Esophagus muscularis mucosa (tissue), 4 donors: Measurements from ENCODE around the gene ZFP91. TPM values are rescaled to one million over a fixed set of nuclear protein-coding genes. Genes with fewer than 3 reads are reported as not detected.

Source experiments
- DNase-seq: peaks from one replicate; pipeline ENCODE4 v3.0.0-alpha.2; 2017; ENCODE audit errors: extremely low spot score
- H3K27ac ChIP-seq, 4 donors: fragments of 200-600 bp; sonication (generic); replicated peaks in 1 of 4; 1 replicate in 3 of 4; 2 replicates in 1 of 4; pipeline ENCODE4 v1.5.1; 2016 to 2019; ENCODE audit warnings: mild to moderate bottlenecking in 1 of 4
- H3K27me3 ChIP-seq, 4 donors: fragments of 200-600 bp; sonication (generic); one replicate each; pipeline versions ENCODE4 v1.5.1 to v1.6.0; 2016 to 2019
- H3K36me3 ChIP-seq, 4 donors: fragments of 200-600 bp; sonication (generic); one replicate each; pipeline ENCODE4 v1.5.1; 2016 to 2019
- H3K4me1 ChIP-seq, 4 donors: fragments of 200-600 bp; sonication (generic); one replicate each; pipeline ENCODE4 v1.5.1; 2016 to 2019
- H3K4me3 ChIP-seq, 4 donors: fragments of 200-600 bp; sonication (generic); 1 replicate in 2 of 4; 2 replicates in 2 of 4; pipeline ENCODE4 v1.5.1; 2016 to 2019; ENCODE audit warnings: mild to moderate bottlenecking in 4 of 4, moderate library complexity in 1 of 4
- H3K9me3 ChIP-seq, 4 donors: fragments of 200-600 bp; sonication (generic); 1 replicate in 3 of 4; 2 replicates in 1 of 4; pipeline ENCODE4 v1.5.1; 2016 to 2019
- CTCF ChIP-seq, 3 experiments: fragments of 200-600 bp in 2 of 3; fragments of 450-650 bp in 1 of 3; sonication (generic) in 2 of 3; IDR thresholded peaks; one replicate each; pipeline ENCODE4 v1.5.1; 2017 to 2019; ENCODE audit warnings: antibody characterized with exemption in 3 of 3, mild to moderate bottlenecking in 2 of 3, moderate library complexity in 1 of 3
- EP300 ChIP-seq: sonication (generic); formaldehyde crosslinking; IDR thresholded peaks from one replicate; pipeline ENCODE4 v1.6.1; 2017; ENCODE audit warnings: antibody characterized with exemption
- POLR2A ChIP-seq: fragments of 450-650 bp; IDR thresholded peaks from one replicate; pipeline ENCODE4 v1.6.1; 2017; ENCODE audit warnings: antibody characterized with exemption, moderate library complexity, mild to moderate bottlenecking, low read depth
- POLR2AphosphoS5 ChIP-seq, 2 donors: sonication (generic); formaldehyde crosslinking; IDR thresholded peaks; one replicate each; pipeline ENCODE4 v1.6.1; 2017; ENCODE audit warnings: antibody characterized with exemption in 2 of 2
- WGBS: methylation state at CpG from one replicate; pipeline ENCODE4 v1.1.5; 2018; 5-methylcytosine and 5-hydroxymethylcytosine counted together
- intact Hi-C: fragments of 100-400 bp; cut with DNase I; formaldehyde crosslinking; loops from one replicate; pipeline ENCODE4 v1.15.1; 2023
- total RNA-seq, 4 donors: library from RNA; depleted of rRNA; stranded (reverse); fragments of >200 nt; gene quantifications; one replicate each; pipeline versions ENCODE4 v1.1.0 to v1.2.1, GENCODE V29; 2016

ZFP91 gene
- 10 to 100 TPM; 71.1 to 90.2 (median 77.7) TPM for total RNA-seq

- H3K36me3 ChIP-seq = no peaks in the 10 kb centered on the region
- peaks cover 57 to 73% (median 72%) of the 10 kb centered on the region in 4 donors for H3K4me1 ChIP-seq
- no peaks in the 10 kb centered on the region for H3K9me3 ChIP-seq
- peak within 1 kb of the TSS; percentile 85 to 98 (median 95) for H3K4me3 ChIP-seq
- TF ChIP-seq EP300 (no peak), POLR2AphosphoS5 (IDR thresholded peaks at IDR 0.05) (peak; percentile 50 to 87), POLR2A (peak; percentile 88)
- intact Hi-C loops = no loop called here
- no peaks in the 10 kb centered on the region for H3K27me3 ChIP-seq
- DNase-seq = peak; percentile 99
- 2% methylated on average over 9 of the region's 51 CpGs for WGBS
- peak within 1 kb of the TSS; percentile 99 to 100 (median 100) for H3K27ac ChIP-seq
These were observed at the start of gene ZFP91 for GRCh38 chr11:58578635-58579191. Gene ZFP91, plus strand, starts transcription at chr11:58579063. Its CDS starts 219 bp downstream, at chr11:58579282.

GRCh38 chr11:58530236-58530635, 48.6 kb upstream of the ZFP91 start:
- intact Hi-C loops = no loop called here
- H3K4me3 ChIP-seq = no peak overlapping the region
- 94% methylated on average over 2 of the region's 3 CpGs for WGBS
- no peaks in the 10 kb centered on the region for H3K27me3 ChIP-seq
- no peak for TF ChIP-seq POLR2AphosphoS5 (IDR thresholded peaks at IDR 0.05)
- TF ChIP-seq CTCF (IDR thresholded peaks at IDR 0.05) = no peak
- H3K36me3 ChIP-seq = peaks cover 17 to 65% (median 49%) of the 10 kb centered on the region in 4 donors
- peaks cover 0 to 8% (median 5%) of the 10 kb centered on the region in 4 donors for H3K4me1 ChIP-seq
- H3K9me3 ChIP-seq = no peaks in the 10 kb centered on the region
- no peak overlapping the region for H3K27ac ChIP-seq
- DNase-seq = no peak

- no peak for DNase-seq
- Histone ChIP-seq H3K36me3 (peaks cover 17 to 59% (median 49%) of the 10 kb centered on the region in 4 donors), H3K27me3 (no peaks in the 10 kb centered on the region), H3K27ac (no peak overlapping the region), H3K4me3 (no peak overlapping the region), H3K4me1 (no peaks in the 10 kb centered on the region), H3K9me3 (no peaks in the 10 kb centered on the region)
- TF ChIP-seq EP300 (no peak), POLR2A (no peak), CTCF (IDR thresholded peaks at IDR 0.05) (no peak), POLR2AphosphoS5 (IDR thresholded peaks at IDR 0.05) (no peak)
- 100% methylated on average over 14 of the region's 25 CpGs for WGBS
- intact Hi-C loops = no loop called here
These were observed 47.0 kb upstream of the ZFP91 start for GRCh38 chr11:58531865-58532341.

- no peak overlapping the region for H3K4me3 ChIP-seq
- no peak for DNase-seq
- WGBS = 47% methylated on average over 1 of the region's 1 CpG
- intact Hi-C loops = no loop called here
- TF ChIP-seq POLR2A (no peak), CTCF (IDR thresholded peaks at IDR 0.05) (no peak), POLR2AphosphoS5 (IDR thresholded peaks at IDR 0.05) (no peak), EP300 (no peak)
- H3K36me3 ChIP-seq = peaks cover 33 to 89% (median 65%) of the 10 kb centered on the region in 4 donors
- no peaks in the 10 kb centered on the region for H3K27me3 ChIP-seq
- H3K27ac ChIP-seq = no peak overlapping the region
- no peaks in the 10 kb centered on the region for H3K9me3 ChIP-seq
- no peaks in the 10 kb centered on the region for H3K4me1 ChIP-seq
These were observed 32.0 kb upstream of the ZFP91 start for GRCh38 chr11:58546841-58547240.

- Histone ChIP-seq H3K27ac (no peak overlapping the region), H3K9me3 (no peaks in the 10 kb centered on the region), H3K4me1 (no peaks in the 10 kb centered on the region), H3K4me3 (no peak overlapping the region), H3K36me3 (peaks cover 57 to 100% (median 82%) of the 10 kb centered on the region in 4 donors), H3K27me3 (no peaks in the 10 kb centered on the region)
- intact Hi-C loops = no loop called here
- no peak for DNase-seq
- WGBS = 94% methylated on average over 7 of the region's 7 CpGs
- no peak for TF ChIP-seq CTCF (IDR thresholded peaks at IDR 0.05)
These were observed 29.2 kb upstream of the ZFP91 start for GRCh38 chr11:58549644-58550043.
